HG02970 (cell line): ENCODE results near the gene STAG3.
"Not testable (repeated sequence)": the region's sequence is repeated elsewhere in the genome, so short reads cannot be mapped to it uniquely, and the experiment has no call there.

Experiments
- ATAC-seq: cut with Tn5 transposase; IDR thresholded peaks from one replicate; pipeline ENCODE4 v1.9.1; 2021; ENCODE audit warnings: mild to moderate bottlenecking, moderate library complexity, moderate number of reproducible peaks; ENCODE audit not compliant: unreplicated experiment, low FRiP score

STAG3 gene

GRCh38 chr7:100173806-100174495 lies 3.8 kb upstream of the STAG3 start:
- no peak for ATAC-seq

GRCh38 chr7:100174582-100174981 lies 3.1 kb upstream of the STAG3 start:
- ATAC-seq = no peak

GRCh38 chr7:100175296-100175935 lies 2.3 kb upstream of the STAG3 start:
- no peak for ATAC-seq

GRCh38 chr7:100176096-100177044 lies 1.3 kb upstream of the STAG3 start:
- ATAC-seq = no peak

GRCh38 chr7:100180084-100180483 lies 2.4 kb downstream of the STAG3 start:
- not testable (repeated sequence) for ATAC-seq

GRCh38 chr7:100182616-100183015 lies 4.9 kb downstream of the STAG3 start:
- not testable (repeated sequence) for ATAC-seq

GRCh38 chr7:100183090-100183489 lies 5.4 kb downstream of the STAG3 start:
- not testable (repeated sequence) for ATAC-seq

GRCh38 chr7:100185726-100186125 lies 8.0 kb downstream of the STAG3 start:
- ATAC-seq = no peak

- ATAC-seq = no peak
These were observed 11.3 kb downstream of the STAG3 start for GRCh38 chr7:100189061-100189460.

GRCh38 chr7:100190048-100190711 lies 12.5 kb downstream of the STAG3 start:
- ATAC-seq = no peak

GRCh38 chr7:100191775-100192174 lies 14.1 kb downstream of the STAG3 start:
- ATAC-seq = no peak

- ATAC-seq = not testable (repeated sequence)
These were observed 14.7 kb downstream of the STAG3 start for GRCh38 chr7:100192281-100192862.

- ATAC-seq = no peak
These were observed 15.3 kb downstream of the STAG3 start for GRCh38 chr7:100192969-100193368.

- no peak for ATAC-seq
These were observed 17.5 kb downstream of the STAG3 start for GRCh38 chr7:100195222-100195621.

GRCh38 chr7:100195901-100196322 lies 18.2 kb downstream of the STAG3 start:
- ATAC-seq = not testable (repeated sequence)

- no peak for ATAC-seq
These were observed 20.5 kb downstream of the STAG3 start for GRCh38 chr7:100198266-100198665.

- no peak for ATAC-seq
These were observed 23.0 kb downstream of the STAG3 start for GRCh38 chr7:100200693-100201092.

GRCh38 chr7:100204454-100204853 lies 26.7 kb downstream of the STAG3 start:
- ATAC-seq = no peak

- ATAC-seq = no peak
These were observed 31.2 kb downstream of the STAG3 start for GRCh38 chr7:100208911-100209408.

GRCh38 chr7:100209493-100209892 lies 31.8 kb downstream of the STAG3 start:
- no peak for ATAC-seq
